NCI-H1436 (cell line): Measurements from ENCODE around the gene VAMP1.
A peak's percentile ranks its signal among the peaks of the same experiment; 100 is the strongest.

Experiments used
- DNase-seq: peaks from one replicate; lab custom pipeline; 2025; lab: John Stamatoyannopoulos, UW

The VAMP1 gene

GRCh38 chr12:6425590-6426531 is 44.6 kb downstream of the VAMP1 start:
- no peak for DNase-seq

DNA sequence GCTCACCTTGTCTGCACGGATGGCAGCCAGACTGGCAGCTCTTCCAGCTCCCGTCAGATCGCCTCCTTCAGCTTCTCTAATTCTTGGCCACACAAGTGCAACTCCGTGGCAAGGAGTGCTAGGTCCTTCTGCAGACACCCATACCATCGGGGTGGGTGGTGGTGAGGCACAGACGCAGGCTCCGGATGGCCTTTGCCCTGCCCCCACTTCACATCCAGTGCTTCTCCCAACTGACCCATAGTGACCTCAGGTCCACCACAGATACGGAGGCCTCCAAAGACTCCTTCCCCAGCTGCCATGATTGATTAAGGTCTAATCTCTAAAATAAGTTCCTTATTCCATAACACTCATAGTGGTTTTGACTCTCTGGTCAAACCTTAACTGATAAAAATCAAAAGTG is 45.6 kb downstream of the VAMP1 start:
- no peak for DNase-seq

GRCh38 chr12:6424008-6424347 is 46.5 kb downstream of the VAMP1 start:
- DNase-seq: no peak

DNA sequence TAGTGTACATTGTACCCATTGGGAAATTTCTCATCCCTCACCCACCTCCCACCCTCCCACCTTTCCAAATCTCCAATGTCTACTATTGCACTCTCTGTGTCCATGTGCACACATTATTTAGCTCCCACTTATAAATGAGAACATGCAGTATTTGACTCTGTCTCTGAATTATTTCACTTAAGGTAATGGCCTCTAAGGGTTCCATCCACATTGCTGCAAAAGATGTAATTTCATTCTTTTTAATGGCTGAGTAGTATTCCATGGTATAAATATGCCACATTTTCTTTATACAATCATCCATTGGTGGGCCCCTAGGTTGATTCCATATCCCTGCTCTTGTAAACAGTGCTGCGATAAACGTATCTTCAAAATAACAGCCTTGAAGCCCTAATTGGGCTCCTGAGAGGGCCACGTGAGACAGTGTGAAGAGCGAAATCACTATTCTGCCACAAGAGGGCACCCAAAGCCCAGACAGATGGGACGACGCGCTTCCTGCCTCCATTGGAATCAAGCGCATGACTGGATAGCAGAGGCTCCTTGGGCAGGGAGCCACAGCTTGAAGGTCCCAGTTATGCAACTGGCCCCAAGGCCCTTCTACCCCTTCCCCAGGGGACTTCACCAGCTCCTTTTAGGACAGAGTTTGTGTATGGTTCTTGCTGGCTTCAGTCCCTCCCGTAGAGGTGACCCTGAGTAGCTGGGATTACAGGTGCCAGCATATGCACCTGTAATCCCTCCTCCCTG is 47.0 kb downstream of the VAMP1 start:
- peak; percentile 86 for DNase-seq

DNA sequence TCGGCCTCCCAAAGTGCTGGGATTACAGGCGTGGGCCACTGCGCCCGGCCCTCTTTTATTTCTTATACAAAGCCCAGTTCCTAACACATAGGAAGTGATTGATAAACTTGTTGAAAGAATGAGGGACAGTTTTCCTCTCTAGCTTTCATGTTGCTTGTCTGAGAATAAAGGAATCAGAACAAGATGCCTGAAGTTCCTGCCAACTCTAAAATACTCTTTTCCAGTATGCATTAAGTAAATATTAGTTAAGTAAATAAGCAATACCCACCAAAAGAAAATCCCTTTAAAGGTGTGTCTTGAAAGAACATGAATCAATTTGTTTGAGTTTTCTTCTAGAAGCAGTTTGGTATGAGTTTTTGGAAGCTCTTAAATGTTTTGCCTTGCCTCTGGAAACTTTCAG is 50.1 kb downstream of the VAMP1 start:
- no peak for DNase-seq

DNA sequence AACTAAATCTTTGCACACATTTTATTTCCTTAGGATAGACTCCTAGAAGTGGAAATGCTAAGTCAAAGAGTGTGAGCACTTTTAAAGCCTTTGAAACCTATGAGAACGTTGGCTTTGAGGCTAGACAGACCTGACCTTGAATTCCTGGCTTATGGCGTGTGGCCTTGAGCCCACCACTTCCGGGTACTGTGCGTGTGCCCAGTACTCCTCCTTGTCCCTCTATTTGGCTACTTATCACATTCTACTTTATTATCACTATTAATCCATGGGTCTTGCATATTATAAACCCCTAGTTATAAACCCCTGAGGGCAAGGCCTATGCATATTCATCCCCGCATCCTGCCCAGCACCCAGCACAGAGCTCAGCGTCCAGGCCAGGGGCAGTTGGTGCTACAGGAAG is 51.7 kb downstream of the VAMP1 start:
- DNase-seq: no peak

- no peak for DNase-seq
Measured at GRCh38 chr12:6416596-6416995, 53.9 kb downstream of the VAMP1 start.
